ENCODE data around the gene ASAP2. TPM values are rescaled to one million over a fixed set of nuclear protein-coding genes. Genes with fewer than 3 reads are reported as not detected.

ASAP2 gene
- total RNA-seq, 1 experiment from 2014 or later = 12.6 TPM

- no peak for DNase-seq
- Histone ChIP-seq H3K27ac (ENCODE audit: insufficient read length, low read depth, low read length) (no peak overlapping the region), H3K56ac (ENCODE audit: insufficient read length, low read depth, low read length) (no peak overlapping the region), H2BK15ac (ENCODE audit: low read depth, low read length) (no peak overlapping the region), H2AFZ (ENCODE audit: low read length) (no peak overlapping the region), H3K4ac (ENCODE audit: low read depth, low read length) (no peak overlapping the region), H3K23me2 (ENCODE audit: insufficient read length, low read depth, low read length, poor library complexity, severe bottlenecking) (no peaks in the 10 kb centered on the region), H3K23ac (ENCODE audit: insufficient read length, low read depth, low read length) (no peak overlapping the region), H2BK20ac (ENCODE audit: low read depth, low read length, poor library complexity, severe bottlenecking) (no peak overlapping the region), H3K79me2 (ENCODE audit: insufficient read depth, low read length) (no peaks in the 10 kb centered on the region), H2BK120ac (ENCODE audit: low read depth, low read length, poor library complexity, severe bottlenecking) (no peak overlapping the region), H4K8ac (replicated peaks; ENCODE audit: insufficient read length, low read depth, low read length) (no peak overlapping the region), H3K79me1 (ENCODE audit: insufficient read depth, low read depth, low read length, poor library complexity, severe bottlenecking) (no peaks in the 10 kb centered on the region), H3K14ac (ENCODE audit: insufficient read depth, low read length) (no peak overlapping the region), H4K20me1 (ENCODE audit: control insufficient read depth, insufficient read depth, insufficient read length) (no peaks in the 10 kb centered on the region), H2BK5ac (ENCODE audit: insufficient read length, low read length) (no peak overlapping the region), H3T11ph (ENCODE audit: low read length) (no peak overlapping the region), H3K27me3 (ENCODE audit: insufficient read depth, low read length) (no peaks in the 10 kb centered on the region), H4K5ac (ENCODE audit: insufficient read length, low read depth, low read length) (no peak overlapping the region), H4K91ac (ENCODE audit: insufficient read length, low read depth, low read length) (no peak overlapping the region), H2AK5ac (ENCODE audit: insufficient read length, low read length) (no peak overlapping the region), H3K4me1 (ENCODE audit: insufficient read depth, low read length) (no peaks in the 10 kb centered on the region), H3K18ac (ENCODE audit: insufficient read length, low read depth, low read length) (no peak overlapping the region), H3K9me3 (ENCODE audit: control insufficient read depth, low read depth, low read length) (no peaks in the 10 kb centered on the region), H3K9ac (ENCODE audit: extremely low read depth, insufficient read length, low read length) (no peak overlapping the region), H2BK12ac (ENCODE audit: insufficient read length, low read depth, low read length) (no peak overlapping the region), H3K4me2 (ENCODE audit: insufficient read depth, insufficient read length, low read length) (no peak overlapping the region)
- Mint-ChIP-seq H3K27me3 (ENCODE audit: low read depth) (no peaks in the 10 kb centered on the region), H3K27ac (no peak overlapping the region; a peak in 1 of 7 replicates), H3K36me3 (ENCODE audit: insufficient read depth in 1 of 3, low read depth in 3 of 3) (peaks cover 0 to 7% (median 3%) of the 10 kb centered on the region in 3 experiments; a peak in 5 of 7 replicates), H3K9me3 (no peaks in the 10 kb centered on the region), H3K4me3 (no peak overlapping the region), H3K4me1 (0 out of 4 replicates have a peak, but pooled peaks cover 0 to 4% of the 10 kb centered on the region in 2 experiments)
- WGBS (ENCODE audit: extremely low coverage, insufficient read length, low lambda C conversion rate) = no CpG with 5 or more reads among the region's 6 CpGs
- TF ChIP-seq, protein P1, sequence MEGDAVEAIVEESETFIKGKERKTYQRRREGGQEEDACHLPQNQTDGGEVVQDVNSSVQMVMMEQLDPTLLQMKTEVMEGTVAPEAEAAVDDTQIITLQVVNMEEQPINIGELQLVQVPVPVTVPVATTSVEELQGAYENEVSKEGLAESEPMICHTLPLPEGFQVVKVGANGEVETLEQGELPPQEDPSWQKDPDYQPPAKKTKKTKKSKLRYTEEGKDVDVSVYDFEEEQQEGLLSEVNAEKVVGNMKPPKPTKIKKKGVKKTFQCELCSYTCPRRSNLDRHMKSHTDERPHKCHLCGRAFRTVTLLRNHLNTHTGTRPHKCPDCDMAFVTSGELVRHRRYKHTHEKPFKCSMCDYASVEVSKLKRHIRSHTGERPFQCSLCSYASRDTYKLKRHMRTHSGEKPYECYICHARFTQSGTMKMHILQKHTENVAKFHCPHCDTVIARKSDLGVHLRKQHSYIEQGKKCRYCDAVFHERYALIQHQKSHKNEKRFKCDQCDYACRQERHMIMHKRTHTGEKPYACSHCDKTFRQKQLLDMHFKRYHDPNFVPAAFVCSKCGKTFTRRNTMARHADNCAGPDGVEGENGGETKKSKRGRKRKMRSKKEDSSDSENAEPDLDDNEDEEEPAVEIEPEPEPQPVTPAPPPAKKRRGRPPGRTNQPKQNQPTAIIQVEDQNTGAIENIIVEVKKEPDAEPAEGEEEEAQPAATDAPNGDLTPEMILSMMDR (conservative IDR thresholded peaks at IDR 0.05) = no peak
These were observed 126.2 kb downstream of the ASAP2 start for GRCh38 chr2:9332853-9333245.

All from H9 (cell line).